ENCODE results near the gene NUCB1.
"Not testable (repeated sequence)": the region's sequence is repeated elsewhere in the genome, so short reads cannot be mapped to it uniquely, and the experiment has no call there.

The NUCB1 gene

GRCh38 chr19:48887861-48888612 lies 12.1 kb upstream of the NUCB1 start:
- no peaks in the 10 kb centered on the region for H3K27me3 ChIP-seq (ENCODE audit: insufficient read depth, low read depth, severe bottlenecking)
- H3K4me3 ChIP-seq (ENCODE audit: low read depth, low read length): no peak overlapping the region
- no peak for TF ChIP-seq CTCF (IDR thresholded peaks at IDR 0.05; ENCODE audit: low read depth, low read length)
- no peaks in the 10 kb centered on the region for H3K9me3 ChIP-seq (ENCODE audit: severe bottlenecking)
- H3K36me3 ChIP-seq: no peaks in the 10 kb centered on the region
- H3K27ac ChIP-seq: no peak overlapping the region
- no peak for DNase-seq

- DNase-seq; H3K4me3 ChIP-seq (ENCODE audit: low read depth, low read length); H3K9me3 ChIP-seq (ENCODE audit: severe bottlenecking); H3K36me3 ChIP-seq; H3K27me3 ChIP-seq (ENCODE audit: insufficient read depth, low read depth, severe bottlenecking): not testable (repeated sequence)
- peak overlapping the region; percentile 70 for H3K27ac ChIP-seq
Measured at GRCh38 chr19:48889496-48889895, 10.6 kb upstream of the NUCB1 start.

GRCh38 chr19:48890551-48890950 lies 9.6 kb upstream of the NUCB1 start:
- no peak overlapping the region for H3K4me3 ChIP-seq (ENCODE audit: low read depth, low read length)
- no peak for TF ChIP-seq CTCF (IDR thresholded peaks at IDR 0.05; ENCODE audit: low read depth, low read length)
- no peak for DNase-seq
- H3K27ac ChIP-seq: peak overlapping the region; percentile 70
- no peaks in the 10 kb centered on the region for H3K9me3 ChIP-seq (ENCODE audit: severe bottlenecking)
- H3K27me3 ChIP-seq (ENCODE audit: insufficient read depth, low read depth, severe bottlenecking): no peaks in the 10 kb centered on the region
- no peaks in the 10 kb centered on the region for H3K36me3 ChIP-seq

GRCh38 chr19:48895226-48895625 lies 4.9 kb upstream of the NUCB1 start:
- H3K9me3 ChIP-seq (ENCODE audit: severe bottlenecking): no peaks in the 10 kb centered on the region
- DNase-seq: no peak
- TF ChIP-seq CTCF (IDR thresholded peaks at IDR 0.05; ENCODE audit: low read depth, low read length): no peak
- no peak overlapping the region for H3K27ac ChIP-seq
- H3K4me3 ChIP-seq (ENCODE audit: low read depth, low read length): no peak overlapping the region
- no peaks in the 10 kb centered on the region for H3K27me3 ChIP-seq (ENCODE audit: insufficient read depth, low read depth, severe bottlenecking)
- H3K36me3 ChIP-seq: no peaks in the 10 kb centered on the region

- H3K4me3 ChIP-seq (ENCODE audit: low read depth, low read length): no peak overlapping the region
Measured at GRCh38 chr19:48896191-48896720, 3.9 kb upstream of the NUCB1 start.

GRCh38 chr19:48897181-48897580 lies 2.9 kb upstream of the NUCB1 start:
- TF ChIP-seq CTCF (IDR thresholded peaks at IDR 0.05; ENCODE audit: low read depth, low read length): no peak
- Histone ChIP-seq H3K27me3 (ENCODE audit: insufficient read depth, low read depth, severe bottlenecking) (no peaks in the 10 kb centered on the region), H3K9me3 (ENCODE audit: severe bottlenecking) (no peaks in the 10 kb centered on the region), H3K4me3 (ENCODE audit: low read depth, low read length) (no peak overlapping the region), H3K36me3 (peaks cover 6% of the 10 kb centered on the region; the same call in 1 of the 2 replicates), H3K27ac (no peak overlapping the region)
- DNase-seq: no peak

More at GRCh38 chr19:48896191-48896720, 3.9 kb upstream of the NUCB1 start:
- no peak for TF ChIP-seq CTCF (IDR thresholded peaks at IDR 0.05; ENCODE audit: low read depth, low read length)
- Histone ChIP-seq H3K36me3 (no peaks in the 10 kb centered on the region), H3K27ac (no peak overlapping the region), H3K27me3 (ENCODE audit: insufficient read depth, low read depth, severe bottlenecking) (no peaks in the 10 kb centered on the region), H3K9me3 (ENCODE audit: severe bottlenecking) (no peaks in the 10 kb centered on the region)
- DNase-seq: no peak

- not testable (repeated sequence) for H3K36me3 ChIP-seq
- peak overlapping the region; percentile 96 for H3K27ac ChIP-seq
- peak overlapping the region; percentile 81 for H3K4me3 ChIP-seq (ENCODE audit: low read depth, low read length)
Measured at GRCh38 chr19:48899386-48899749, 744 bp upstream of the NUCB1 start.

More at GRCh38 chr19:48899386-48899749, 744 bp upstream of the NUCB1 start:
- H3K27me3 ChIP-seq (ENCODE audit: insufficient read depth, low read depth, severe bottlenecking); DNase-seq; H3K9me3 ChIP-seq (ENCODE audit: severe bottlenecking): not testable (repeated sequence)

Data from WERI-Rb-1 (cell line).